Mesendoderm (in vitro differentiated cells): Measurements from ENCODE around the gene KLHL8.

Experiments used
- DNase-seq: peaks from one replicate; pipeline ENCODE4 v3.0.0; 2013
- H2AK5ac ChIP-seq: 2 replicates; pipeline ENCODE4 v1.6.1; 2013; ENCODE audit warnings: low read length, inconsistent platforms
- H2BK120ac ChIP-seq: 2 replicates; pipeline ENCODE4 v1.6.1; 2013; ENCODE audit warnings: low read depth, mild to moderate bottlenecking, low read length, moderate library complexity, mixed read lengths
- H2BK15ac ChIP-seq: replicated peaks from 2 replicates; pipeline ENCODE4 v1.6.1; 2013; ENCODE audit warnings: low read depth, mild to moderate bottlenecking, moderate library complexity
- H2BK5ac ChIP-seq: 2 replicates; pipeline ENCODE4 v1.6.1; 2013; ENCODE audit warnings: low read length, inconsistent platforms
- H3K18ac ChIP-seq: 2 replicates; pipeline ENCODE4 v1.6.1; 2013; ENCODE audit warnings: mild to moderate bottlenecking, low read length, mixed read lengths
- H3K23ac ChIP-seq: one replicate; pipeline ENCODE4 v1.6.1; 2013; ENCODE audit warnings: low read length
- H3K27ac ChIP-seq: 2 replicates; pipeline ENCODE4 v1.5.1; 2013; ENCODE audit warnings: low read depth, mild to moderate bottlenecking, inconsistent platforms, low read length, moderate library complexity
- H3K27me3 ChIP-seq: 2 replicates; pipeline ENCODE4 v1.6.1; 2013; ENCODE audit warnings: low read length, control low read depth, mild to moderate bottlenecking, inconsistent platforms; ENCODE audit not compliant: insufficient read depth, poor library complexity
- H3K36me3 ChIP-seq: 2 replicates; pipeline ENCODE4 v1.6.1; 2013; ENCODE audit warnings: low read length, inconsistent platforms; ENCODE audit not compliant: control insufficient read depth, insufficient read depth
- H3K4ac ChIP-seq: one replicate; pipeline ENCODE4 v1.6.1; 2013; ENCODE audit warnings: low read depth, mild to moderate bottlenecking, low read length, moderate library complexity
- H3K4me1 ChIP-seq: 2 replicates; pipeline ENCODE4 v1.6.1; 2013; ENCODE audit warnings: low read depth, low read length, inconsistent platforms; ENCODE audit not compliant: control insufficient read depth
- H3K4me2 ChIP-seq: 2 replicates; pipeline ENCODE4 v1.6.1; 2013; ENCODE audit warnings: low read length
- H3K4me3 ChIP-seq: 2 replicates; pipeline ENCODE4 v1.5.1; 2013; ENCODE audit warnings: mild to moderate bottlenecking, low read length
- H3K56ac ChIP-seq: one replicate; pipeline ENCODE4 v1.6.1; 2013; ENCODE audit warnings: low read length
- H3K79me1 ChIP-seq: 2 replicates; pipeline ENCODE4 v1.6.1; 2013; ENCODE audit warnings: low read length, inconsistent platforms
- H3K79me2 ChIP-seq: 2 replicates; pipeline ENCODE4 v1.6.1; 2013; ENCODE audit warnings: mild to moderate bottlenecking, low read length; ENCODE audit not compliant: control insufficient read depth, insufficient read depth
- H3K9ac ChIP-seq: 2 replicates; pipeline ENCODE4 v1.6.1; 2013; ENCODE audit warnings: low read length, inconsistent platforms
- H4K5ac ChIP-seq: one replicate; pipeline ENCODE4 v1.6.1; 2013; ENCODE audit warnings: low read length
- H4K8ac ChIP-seq: one replicate; pipeline ENCODE4 v1.6.1; 2013; ENCODE audit warnings: low read depth, mild to moderate bottlenecking, control low read depth, low read length, moderate library complexity
- WGBS: extraction: QIAGEN DNeasy Blood & Tissue Kit; methylation state at CpG from one replicate; pipeline ENCODE4 v1.1.7; 2013; ENCODE audit warnings: low lambda C conversion rate, missing lambda C conversion rate; ENCODE audit not compliant: insufficient coverage; ENCODE audit errors: extremely low coverage; 5-methylcytosine and 5-hydroxymethylcytosine counted together

KLHL8 gene

GRCh38 chr4:87196927-87197326 is 23.5 kb downstream of the KLHL8 start:
- Histone ChIP-seq H2BK120ac (no peak overlapping the region), H3K79me1 (peaks cover 2% of the 10 kb centered on the region), H3K27me3 (no peaks in the 10 kb centered on the region), H2BK15ac (no peak overlapping the region), H3K36me3 (no peaks in the 10 kb centered on the region), H3K18ac (no peak overlapping the region), H3K79me2 (no peaks in the 10 kb centered on the region), H4K8ac (no peak overlapping the region), H3K23ac (no peak overlapping the region), H3K4ac (no peak overlapping the region), H3K4me2 (no peak overlapping the region), H2BK5ac (no peak overlapping the region), H2AK5ac (no peak overlapping the region), H3K9ac (no peak overlapping the region), H4K5ac (no peak overlapping the region), H3K56ac (no peak overlapping the region), H3K27ac (no peak overlapping the region), H3K4me1 (no peaks in the 10 kb centered on the region), H3K4me3 (no peak overlapping the region)
- DNase-seq = no peak
- no CpG with 5 or more reads among the region's 1 CpG for WGBS

DNA sequence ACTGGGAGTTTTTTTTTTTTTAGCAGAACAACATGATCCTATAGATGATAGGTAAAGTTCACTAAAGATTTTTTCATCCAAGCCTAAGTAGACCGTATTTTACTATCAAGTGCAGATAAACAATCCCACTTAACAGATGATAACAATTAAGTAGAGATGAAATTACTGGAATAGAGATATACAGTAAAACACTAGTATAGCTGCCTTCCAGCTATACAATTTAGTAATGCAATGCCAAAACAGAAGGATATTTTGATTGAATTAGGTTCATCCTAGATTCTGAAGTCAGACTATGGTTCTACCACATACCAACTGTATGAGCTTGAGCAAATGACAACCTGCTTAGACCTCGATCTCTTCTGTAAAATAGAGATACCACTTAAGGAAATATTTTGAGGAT is 24.3 kb downstream of the KLHL8 start:
- H4K5ac ChIP-seq = no peak overlapping the region

DNA sequence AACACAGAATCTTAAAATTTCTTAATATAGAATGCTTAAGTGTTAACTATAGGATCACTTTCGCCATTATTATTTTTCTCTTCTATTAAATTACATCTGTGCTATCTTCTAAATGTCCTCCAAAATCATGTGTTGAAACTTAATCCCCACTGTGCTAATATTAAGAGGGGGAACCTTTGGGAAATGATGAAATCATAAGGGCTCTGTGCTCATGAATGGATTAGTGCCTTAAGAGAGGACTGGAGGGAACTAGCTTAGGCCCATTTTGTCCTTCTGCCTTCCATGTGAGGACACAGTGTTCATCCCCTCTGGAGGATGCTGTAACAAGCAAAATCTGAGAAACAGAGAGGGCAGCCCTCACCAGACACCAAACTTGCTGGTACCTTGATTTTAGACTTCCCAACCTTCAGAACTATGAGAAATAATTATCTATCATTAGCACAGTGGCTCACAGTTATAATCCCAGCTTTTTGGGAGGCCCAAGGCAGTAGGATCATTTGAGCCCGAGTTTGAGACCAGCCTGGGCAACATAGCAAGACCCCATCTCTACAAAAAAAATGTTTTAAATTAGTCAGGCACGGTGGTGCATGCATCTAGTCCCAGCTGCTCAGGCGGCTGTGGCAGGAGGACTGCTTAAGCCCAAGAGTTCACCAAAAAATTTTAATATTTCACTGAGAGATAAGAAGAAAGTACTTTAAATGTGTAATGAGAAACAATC is 26.3 kb downstream of the KLHL8 start:
- H3K27ac ChIP-seq = no peak overlapping the region
- peaks cover 2% of the 10 kb centered on the region for H3K79me1 ChIP-seq
- no peak overlapping the region for H2BK5ac ChIP-seq
- no peaks in the 10 kb centered on the region for H3K4me1 ChIP-seq
- H3K18ac ChIP-seq = no peak overlapping the region
- no peak overlapping the region for H3K56ac ChIP-seq
- no peaks in the 10 kb centered on the region for H3K79me2 ChIP-seq
- H2BK120ac ChIP-seq = no peak overlapping the region
- H3K23ac ChIP-seq = no peak overlapping the region
- H4K8ac ChIP-seq = no peak overlapping the region
- H3K4ac ChIP-seq = no peak overlapping the region
- no peaks in the 10 kb centered on the region for H3K36me3 ChIP-seq
- no CpG with 5 or more reads among the region's 4 CpGs for WGBS
- H3K27me3 ChIP-seq = no peaks in the 10 kb centered on the region
- no peak overlapping the region for H4K5ac ChIP-seq
- no peak overlapping the region for H3K4me3 ChIP-seq
- no peak overlapping the region for H2BK15ac ChIP-seq
- DNase-seq = no peak
- no peak overlapping the region for H3K9ac ChIP-seq
- no peak overlapping the region for H3K4me2 ChIP-seq
- no peak overlapping the region for H2AK5ac ChIP-seq

More for the DNA sequence above, 24.3 kb downstream of the KLHL8 start:
- no peak overlapping the region for H3K23ac ChIP-seq
- no peak overlapping the region for H2BK120ac ChIP-seq
- H3K4me1 ChIP-seq = no peaks in the 10 kb centered on the region
- no peak overlapping the region for H3K9ac ChIP-seq
- H3K79me2 ChIP-seq = no peaks in the 10 kb centered on the region
- H2AK5ac ChIP-seq = no peak overlapping the region
- H3K27ac ChIP-seq = no peak overlapping the region
- no peak overlapping the region for H3K4me3 ChIP-seq
- no peak overlapping the region for H3K4me2 ChIP-seq
- no peak overlapping the region for H3K56ac ChIP-seq
- peaks cover 2% of the 10 kb centered on the region for H3K79me1 ChIP-seq
- WGBS = no CpG with 5 or more reads among the region's 2 CpGs
- DNase-seq = no peak
- H3K18ac ChIP-seq = no peak overlapping the region
- H3K4ac ChIP-seq = no peak overlapping the region
- no peaks in the 10 kb centered on the region for H3K36me3 ChIP-seq
- H2BK15ac ChIP-seq = no peak overlapping the region
- H3K27me3 ChIP-seq = no peaks in the 10 kb centered on the region
- no peak overlapping the region for H4K8ac ChIP-seq
- no peak overlapping the region for H2BK5ac ChIP-seq

DNA sequence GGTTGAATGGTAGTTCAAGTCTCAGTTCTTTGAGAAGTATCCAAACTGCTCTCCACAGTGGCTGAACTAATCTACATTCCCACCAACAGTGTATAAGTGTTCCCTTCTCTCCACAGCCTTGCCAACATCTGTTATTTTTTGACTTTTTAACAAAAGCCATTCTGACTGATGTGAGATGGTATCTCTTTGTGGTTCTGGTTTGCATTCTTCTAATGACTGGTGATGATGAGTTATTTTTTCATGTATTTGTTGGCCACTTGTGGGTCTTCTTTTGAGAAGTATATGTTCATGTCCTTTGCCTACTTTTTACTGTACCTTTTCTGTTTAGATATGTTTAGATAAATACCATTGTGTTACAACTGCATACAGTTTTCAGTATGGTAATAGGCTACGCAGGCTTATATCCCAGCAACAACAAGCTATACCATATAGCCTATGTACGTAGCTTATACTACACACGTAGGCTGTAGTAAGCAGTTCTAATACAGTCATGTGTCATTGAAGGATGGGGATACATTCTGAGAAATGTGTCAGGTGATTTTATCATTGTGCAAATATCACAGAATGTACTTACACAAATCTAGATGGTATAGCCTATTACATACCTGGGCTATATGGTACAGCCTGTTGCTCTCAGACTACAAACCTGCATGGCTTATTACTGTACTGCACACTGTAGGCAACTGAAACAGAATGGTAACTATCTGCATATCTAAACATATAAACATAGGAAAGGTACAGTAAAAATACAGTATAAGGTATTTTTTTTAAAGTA is 28.1 kb downstream of the KLHL8 start:
- H3K23ac ChIP-seq = no peak overlapping the region
- no peak overlapping the region for H3K18ac ChIP-seq
- H3K79me2 ChIP-seq = no peaks in the 10 kb centered on the region
- no peak overlapping the region for H2BK15ac ChIP-seq
- H4K8ac ChIP-seq = no peak overlapping the region
- no peak overlapping the region for H3K4me3 ChIP-seq
- H3K79me1 ChIP-seq = peaks cover 2% of the 10 kb centered on the region
- H3K4me2 ChIP-seq = no peak overlapping the region
- DNase-seq = no peak
- H3K9ac ChIP-seq = no peak overlapping the region
- no peak overlapping the region for H3K27ac ChIP-seq
- no peaks in the 10 kb centered on the region for H3K4me1 ChIP-seq
- H2BK5ac ChIP-seq = no peak overlapping the region
- H3K56ac ChIP-seq = no peak overlapping the region
- H2AK5ac ChIP-seq = no peak overlapping the region
- no CpG with 5 or more reads among the region's 3 CpGs for WGBS
- H4K5ac ChIP-seq = no peak overlapping the region
- no peak overlapping the region for H2BK120ac ChIP-seq
- H3K36me3 ChIP-seq = no peaks in the 10 kb centered on the region
- no peaks in the 10 kb centered on the region for H3K27me3 ChIP-seq
- no peak overlapping the region for H3K4ac ChIP-seq

DNA sequence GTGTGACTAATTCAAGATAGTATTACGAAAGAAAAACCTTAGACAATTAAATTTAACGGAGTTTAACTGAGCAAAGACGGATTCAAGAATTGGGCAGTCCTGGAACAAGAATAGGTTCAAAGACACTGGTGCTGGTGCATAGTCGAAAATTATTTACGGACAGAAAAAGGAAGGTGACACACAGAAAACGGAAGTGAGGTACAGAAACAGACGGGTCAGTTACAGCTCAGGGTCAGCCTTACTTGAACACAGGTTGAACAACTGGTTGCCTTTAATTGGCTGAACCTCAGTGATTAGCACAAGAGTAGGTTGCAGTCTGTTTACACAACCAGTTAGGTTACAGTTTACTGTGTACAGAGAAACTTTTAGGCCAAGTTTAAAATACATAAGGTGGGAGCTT is 31.5 kb downstream of the KLHL8 start:
- H3K4ac ChIP-seq = no peak overlapping the region
- no peak overlapping the region for H3K18ac ChIP-seq
- H3K79me1 ChIP-seq = no peaks in the 10 kb centered on the region
- no peak for DNase-seq
- H2AK5ac ChIP-seq = no peak overlapping the region
- no peaks in the 10 kb centered on the region for H3K79me2 ChIP-seq
- H3K56ac ChIP-seq = no peak overlapping the region
- no peak overlapping the region for H4K8ac ChIP-seq
- H3K36me3 ChIP-seq = no peaks in the 10 kb centered on the region
- no peak overlapping the region for H2BK120ac ChIP-seq
- no peak overlapping the region for H2BK5ac ChIP-seq
- no peak overlapping the region for H3K4me2 ChIP-seq
- WGBS = no CpG with 5 or more reads among the region's 7 CpGs
- H4K5ac ChIP-seq = no peak overlapping the region
- no peak overlapping the region for H3K9ac ChIP-seq
- H3K23ac ChIP-seq = no peak overlapping the region
- H2BK15ac ChIP-seq = no peak overlapping the region
- no peaks in the 10 kb centered on the region for H3K4me1 ChIP-seq
- no peaks in the 10 kb centered on the region for H3K27me3 ChIP-seq
- no peak overlapping the region for H3K27ac ChIP-seq
- no peak overlapping the region for H3K4me3 ChIP-seq
